RWPE2 (cell line): ENCODE results near the gene BABAM2.
A peak's percentile ranks its signal among the peaks of the same experiment; 100 is the strongest.

Experiments
- ATAC-seq: fragments of 200-7000 bp; cut with Tn5 transposase; 3 replicates; pipeline ENCODE4 v1.9.1; 2021; ENCODE audit warnings: low read depth
- DNase-seq: peaks from one replicate; pipeline ENCODE4 v3.0.0-alpha.2; 2020; ENCODE audit warnings: low spot score
- H3K27ac ChIP-seq: fragments of 450-650 bp; 2 replicates; pipeline ENCODE4 v1.5.1; 2017; ENCODE audit warnings: mild to moderate bottlenecking; ENCODE audit not compliant: poor library complexity, severe bottlenecking
- H3K27me3 ChIP-seq: fragments of 250-450 bp; sonication (Bioruptor Pico); 2 replicates; pipeline ENCODE4 v1.5.1; 2021; ENCODE audit warnings: mild to moderate bottlenecking, moderate library complexity; ENCODE audit not compliant: insufficient read depth, poor library complexity, severe bottlenecking
- H3K36me3 ChIP-seq: fragments of 250-450 bp; sonication (Bioruptor Pico); 2 replicates; pipeline ENCODE4 v1.5.1; 2020; ENCODE audit warnings: low read depth, mild to moderate bottlenecking, moderate library complexity
- H3K4me1 ChIP-seq: fragments of 250-450 bp; sonication (Bioruptor Pico); 2 replicates; pipeline ENCODE4 v1.5.1; 2021; ENCODE audit warnings: mild to moderate bottlenecking, moderate library complexity; ENCODE audit not compliant: insufficient read depth, poor library complexity, severe bottlenecking
- H3K4me3 ChIP-seq: fragments of 250-450 bp; sonication (Bioruptor Pico); 2 replicates; pipeline ENCODE4 v1.5.1; 2021; ENCODE audit warnings: mild to moderate bottlenecking, moderate library complexity; ENCODE audit not compliant: severe bottlenecking
- H3K9me3 ChIP-seq: fragments of 250-450 bp; sonication (Bioruptor Pico); 2 replicates; pipeline ENCODE4 v1.5.1; 2021; ENCODE audit warnings: mild to moderate bottlenecking, moderate library complexity; ENCODE audit not compliant: severe bottlenecking
- TF ChIP-seq, protein P1 (sequence below): fragments of 450-650 bp; IDR thresholded peaks from one replicate; pipeline ENCODE4 v1.5.1; 2017; ENCODE audit warnings: mild to moderate bottlenecking, moderate library complexity; ENCODE audit not compliant: poor library complexity, severe bottlenecking

The BABAM2 gene

GRCh38 chr2:28360058-28360717 is 469.7 kb downstream of the BABAM2 start:
- Histone ChIP-seq H3K36me3 (no peaks in the 10 kb centered on the region), H3K4me1 (no peaks in the 10 kb centered on the region), H3K27ac (no peak overlapping the region), H3K27me3 (no peaks in the 10 kb centered on the region), H3K4me3 (no peak overlapping the region), H3K9me3 (no peaks in the 10 kb centered on the region)
- peak; percentile 39 for DNase-seq
- ATAC-seq = no peak
- TF ChIP-seq, protein P1, sequence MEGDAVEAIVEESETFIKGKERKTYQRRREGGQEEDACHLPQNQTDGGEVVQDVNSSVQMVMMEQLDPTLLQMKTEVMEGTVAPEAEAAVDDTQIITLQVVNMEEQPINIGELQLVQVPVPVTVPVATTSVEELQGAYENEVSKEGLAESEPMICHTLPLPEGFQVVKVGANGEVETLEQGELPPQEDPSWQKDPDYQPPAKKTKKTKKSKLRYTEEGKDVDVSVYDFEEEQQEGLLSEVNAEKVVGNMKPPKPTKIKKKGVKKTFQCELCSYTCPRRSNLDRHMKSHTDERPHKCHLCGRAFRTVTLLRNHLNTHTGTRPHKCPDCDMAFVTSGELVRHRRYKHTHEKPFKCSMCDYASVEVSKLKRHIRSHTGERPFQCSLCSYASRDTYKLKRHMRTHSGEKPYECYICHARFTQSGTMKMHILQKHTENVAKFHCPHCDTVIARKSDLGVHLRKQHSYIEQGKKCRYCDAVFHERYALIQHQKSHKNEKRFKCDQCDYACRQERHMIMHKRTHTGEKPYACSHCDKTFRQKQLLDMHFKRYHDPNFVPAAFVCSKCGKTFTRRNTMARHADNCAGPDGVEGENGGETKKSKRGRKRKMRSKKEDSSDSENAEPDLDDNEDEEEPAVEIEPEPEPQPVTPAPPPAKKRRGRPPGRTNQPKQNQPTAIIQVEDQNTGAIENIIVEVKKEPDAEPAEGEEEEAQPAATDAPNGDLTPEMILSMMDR = no peak

- Histone ChIP-seq H3K36me3 (no peaks in the 10 kb centered on the region), H3K9me3 (no peaks in the 10 kb centered on the region), H3K27ac (no peak overlapping the region), H3K4me3 (no peak overlapping the region), H3K4me1 (no peaks in the 10 kb centered on the region), H3K27me3 (no peaks in the 10 kb centered on the region)
- TF ChIP-seq, protein P1 = no peak
- ATAC-seq (peak; percentile 17; the same call in 1 of the 3 replicates), DNase-seq (no peak)
Measured at GRCh38 chr2:28360718-28361293, 470.3 kb downstream of the BABAM2 start.

- no peaks in the 10 kb centered on the region for H3K36me3 ChIP-seq
- H3K9me3 ChIP-seq = no peaks in the 10 kb centered on the region
- no peaks in the 10 kb centered on the region for H3K27me3 ChIP-seq
- no peak overlapping the region for H3K27ac ChIP-seq
- TF ChIP-seq, protein P1 = no peak
- ATAC-seq = no peak
- H3K4me3 ChIP-seq = no peak overlapping the region
- H3K4me1 ChIP-seq = no peaks in the 10 kb centered on the region
- no peak for DNase-seq
Measured at GRCh38 chr2:28361991-28362710, 471.6 kb downstream of the BABAM2 start.

- no peak overlapping the region for H3K27ac ChIP-seq
- no peak for ATAC-seq
- no peaks in the 10 kb centered on the region for H3K36me3 ChIP-seq
- no peaks in the 10 kb centered on the region for H3K4me1 ChIP-seq
- H3K27me3 ChIP-seq = no peaks in the 10 kb centered on the region
- DNase-seq = no peak
- no peak overlapping the region for H3K4me3 ChIP-seq
- TF ChIP-seq, protein P1 = no peak
- no peaks in the 10 kb centered on the region for H3K9me3 ChIP-seq
Measured at GRCh38 chr2:28362991-28363521, 472.5 kb downstream of the BABAM2 start.
